Mesothelial cell of epicardium (in vitro differentiated cells): ENCODE data around the gene PTMA. TPM values are rescaled to one million over a fixed set of nuclear protein-coding genes. Genes with fewer than 3 reads are reported as not detected.

Experiments used
- DNase-seq, 2 experiments: peaks; one replicate each; pipeline ENCODE4 v3.0.0; 2021; ENCODE audit warnings: low spot score in 2 of 2; ENCODE audit not compliant: unreplicated experiment in 2 of 2
- H3K27ac Mint-ChIP-seq: 2 replicates; pipeline ENCODE4 v1.8.0; 2021; ENCODE audit warnings: mixed read lengths
- H3K27me3 Mint-ChIP-seq: 2 replicates; pipeline ENCODE4 v1.8.0; 2021; ENCODE audit warnings: low read depth, mixed read lengths
- H3K36me3 Mint-ChIP-seq: 2 replicates; pipeline ENCODE4 v1.8.0; 2021; ENCODE audit warnings: mixed read lengths
- H3K4me1 Mint-ChIP-seq: 2 replicates; pipeline ENCODE4 v1.8.0; 2021; ENCODE audit warnings: mixed read lengths
- H3K4me3 Mint-ChIP-seq: 2 replicates; pipeline ENCODE4 v1.8.0; 2021; ENCODE audit warnings: mild to moderate bottlenecking, moderate library complexity, mixed read lengths
- H3K9me3 Mint-ChIP-seq: 2 replicates; pipeline ENCODE4 v1.8.0; 2021; ENCODE audit warnings: mixed read lengths
- total RNA-seq: library from RNA; stranded (reverse); gene quantifications from 3 replicates; pipeline ENCODE4 v1.2.1, GENCODE V29; 2021
- TF ChIP-seq, protein P1 (sequence below): fragments of 200-600 bp; sonication (generic); IDR thresholded peaks from one replicate; pipeline ENCODE4 v1.5.0; 2021; ENCODE audit warnings: antibody characterized with exemption; ENCODE audit not compliant: unreplicated experiment

PTMA gene
- total RNA-seq, 1 donor from 2014 or later = 1,149 TPM

- no peaks in the 10 kb centered on the region for H3K4me1 Mint-ChIP-seq
- no peak overlapping the region for H3K4me3 Mint-ChIP-seq
- no peak for DNase-seq
- no peak overlapping the region for H3K27ac Mint-ChIP-seq
- TF ChIP-seq, protein P1, sequence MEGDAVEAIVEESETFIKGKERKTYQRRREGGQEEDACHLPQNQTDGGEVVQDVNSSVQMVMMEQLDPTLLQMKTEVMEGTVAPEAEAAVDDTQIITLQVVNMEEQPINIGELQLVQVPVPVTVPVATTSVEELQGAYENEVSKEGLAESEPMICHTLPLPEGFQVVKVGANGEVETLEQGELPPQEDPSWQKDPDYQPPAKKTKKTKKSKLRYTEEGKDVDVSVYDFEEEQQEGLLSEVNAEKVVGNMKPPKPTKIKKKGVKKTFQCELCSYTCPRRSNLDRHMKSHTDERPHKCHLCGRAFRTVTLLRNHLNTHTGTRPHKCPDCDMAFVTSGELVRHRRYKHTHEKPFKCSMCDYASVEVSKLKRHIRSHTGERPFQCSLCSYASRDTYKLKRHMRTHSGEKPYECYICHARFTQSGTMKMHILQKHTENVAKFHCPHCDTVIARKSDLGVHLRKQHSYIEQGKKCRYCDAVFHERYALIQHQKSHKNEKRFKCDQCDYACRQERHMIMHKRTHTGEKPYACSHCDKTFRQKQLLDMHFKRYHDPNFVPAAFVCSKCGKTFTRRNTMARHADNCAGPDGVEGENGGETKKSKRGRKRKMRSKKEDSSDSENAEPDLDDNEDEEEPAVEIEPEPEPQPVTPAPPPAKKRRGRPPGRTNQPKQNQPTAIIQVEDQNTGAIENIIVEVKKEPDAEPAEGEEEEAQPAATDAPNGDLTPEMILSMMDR = no peak
- H3K27me3 Mint-ChIP-seq = no peaks in the 10 kb centered on the region
- H3K9me3 Mint-ChIP-seq = no peaks in the 10 kb centered on the region
- no peaks in the 10 kb centered on the region for H3K36me3 Mint-ChIP-seq
These were observed 14.4 kb upstream of the PTMA start for GRCh38 chr2:231693956-231694355.

GRCh38 chr2:231696004-231696367, 12.3 kb upstream of the PTMA start:
- no peaks in the 10 kb centered on the region for H3K9me3 Mint-ChIP-seq
- no peaks in the 10 kb centered on the region for H3K36me3 Mint-ChIP-seq
- peak overlapping the region; percentile 71 for H3K27ac Mint-ChIP-seq
- TF ChIP-seq, protein P1 = no peak
- no peak for DNase-seq
- no peaks in the 10 kb centered on the region for H3K27me3 Mint-ChIP-seq
- H3K4me1 Mint-ChIP-seq = no peaks in the 10 kb centered on the region
- H3K4me3 Mint-ChIP-seq = no peak overlapping the region

- Mint-ChIP-seq H3K4me3 (no peak overlapping the region), H3K4me1 (peaks cover 4% of the 10 kb centered on the region), H3K27me3 (no peaks in the 10 kb centered on the region), H3K9me3 (no peaks in the 10 kb centered on the region), H3K36me3 (no peaks in the 10 kb centered on the region), H3K27ac (no peak overlapping the region)
- TF ChIP-seq, protein P1 = no peak
- DNase-seq = no peak
These were observed 9.3 kb upstream of the PTMA start for GRCh38 chr2:231699006-231699405.

- no peak for DNase-seq
- peak overlapping the region; percentile 72 for H3K27ac Mint-ChIP-seq
- peaks cover 1% of the 10 kb centered on the region for H3K36me3 Mint-ChIP-seq
- no peaks in the 10 kb centered on the region for H3K9me3 Mint-ChIP-seq
- peaks cover 9% of the 10 kb centered on the region for H3K4me1 Mint-ChIP-seq
- H3K4me3 Mint-ChIP-seq = no peak overlapping the region
- TF ChIP-seq, protein P1 = no peak
- no peaks in the 10 kb centered on the region for H3K27me3 Mint-ChIP-seq
These were observed 6.6 kb upstream of the PTMA start for GRCh38 chr2:231701456-231702373.

DNA sequence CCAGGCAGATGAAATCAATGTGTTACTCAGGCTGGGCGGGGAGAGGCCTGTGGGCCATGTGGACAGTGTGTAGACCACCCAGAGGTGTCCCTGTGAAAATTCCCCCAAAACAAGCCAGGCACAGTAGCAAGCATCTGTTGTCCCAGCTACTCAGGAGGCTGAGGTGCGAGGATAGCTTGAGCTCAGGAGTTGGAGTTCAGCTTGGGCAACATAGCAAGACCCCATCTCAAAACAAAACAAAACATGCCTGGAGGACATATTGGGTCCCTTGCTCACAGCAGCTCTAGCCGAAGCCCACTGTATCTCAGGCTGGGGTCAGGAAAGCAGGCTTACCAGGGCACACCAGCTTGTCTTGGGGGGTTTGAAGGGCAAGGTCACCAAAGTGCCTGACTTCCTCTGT, 4.3 kb upstream of the PTMA start:
- Mint-ChIP-seq H3K27me3 (peaks cover 1% of the 10 kb centered on the region), H3K27ac (no peak overlapping the region), H3K4me3 (peak overlapping the region; percentile 34), H3K4me1 (peaks cover 9% of the 10 kb centered on the region), H3K9me3 (no peaks in the 10 kb centered on the region), H3K36me3 (peaks cover 3% of the 10 kb centered on the region)
- TF ChIP-seq, protein P1 = no peak
- no peak for DNase-seq
